CD4-positive, alpha-beta T cell (primary cell): Measurements from ENCODE around the gene LPP. TPM values are rescaled to one million over a fixed set of nuclear protein-coding genes. Genes with fewer than 3 reads are reported as not detected.

Experiments
- ATAC-seq: fragments of 200-7000 bp; cut with Tn5 transposase; one replicate; pipeline ENCODE4 v1.10.0; 2022; ENCODE audit warnings: mild to moderate bottlenecking; ENCODE audit not compliant: poor library complexity
- CTCF ChIA-PET: fragments of 350-600 bp; sonication (Branson Sonifier 250); formaldehyde crosslinking; loops from one replicate; lab custom pipeline; 2021; ENCODE audit warnings: antibody characterized with exemption, inconsistent platforms; lab: Charles Lee
- POLR2A ChIA-PET: fragments of 350-600 bp; sonication (Branson Sonifier 250); formaldehyde crosslinking; loops from one replicate; lab custom pipeline; 2021; ENCODE audit warnings: antibody characterized with exemption, inconsistent platforms; lab: Charles Lee
- DNase-seq, 14 experiments: peaks; one replicate each; pipeline ENCODE4 v3.0.0-alpha.2; 2013 to 2020; ENCODE audit warnings: mixed read lengths in 2 of 14
- H3K27ac ChIP-seq, 2 donors: one replicate each; pipeline versions ENCODE4 v1.5.1 to v1.7.0; 2013; ENCODE audit warnings: low read length in 2 of 2, low read depth in 1 of 2, mild to moderate bottlenecking in 1 of 2
- H3K27me3 ChIP-seq, 2 experiments: 1 replicate in 1 of 2; 2 replicates in 1 of 2; pipeline versions ENCODE4 v1.6.1 to v1.7.0; 2013; ENCODE audit warnings: low read length in 2 of 2, control low read depth in 1 of 2, mild to moderate bottlenecking in 1 of 2, moderate library complexity in 1 of 2; ENCODE audit not compliant: insufficient read depth in 2 of 2, control insufficient read depth in 1 of 2
- H3K36me3 ChIP-seq: one replicate; pipeline ENCODE4 v1.6.1; 2013; ENCODE audit warnings: low read length, control low read depth; ENCODE audit not compliant: insufficient read depth
- H3K4me1 ChIP-seq: one replicate; pipeline ENCODE4 v1.6.1; 2013; ENCODE audit warnings: low read length, control low read depth; ENCODE audit not compliant: insufficient read depth
- H3K4me3 ChIP-seq: one replicate; pipeline ENCODE4 v1.5.1; 2013; ENCODE audit warnings: mild to moderate bottlenecking, low read length, moderate library complexity
- H3K9me3 ChIP-seq, 2 experiments: 1 replicate in 1 of 2; 2 replicates in 1 of 2; pipeline versions ENCODE4 v1.6.1 to v1.7.0; 2013; ENCODE audit warnings: low read length in 2 of 2, mild to moderate bottlenecking in 2 of 2, control low read depth in 1 of 2, moderate library complexity in 1 of 2; ENCODE audit not compliant: control insufficient read depth in 1 of 2, insufficient read depth in 1 of 2
- H3K27ac Mint-ChIP-seq: one replicate; pipeline ENCODE4 v1.8.0; 2020; ENCODE audit warnings: mixed read lengths
- H3K27me3 Mint-ChIP-seq: one replicate; pipeline ENCODE4 v1.8.0; 2021; ENCODE audit warnings: mixed read lengths
- H3K36me3 Mint-ChIP-seq: one replicate; pipeline ENCODE4 v1.8.0; 2021; ENCODE audit warnings: low read depth, mixed read lengths
- H3K4me1 Mint-ChIP-seq: one replicate; pipeline ENCODE4 v1.8.0; 2021; ENCODE audit warnings: low read depth, mixed read lengths
- H3K4me3 Mint-ChIP-seq: one replicate; pipeline ENCODE4 v1.8.0; 2020; ENCODE audit warnings: mild to moderate bottlenecking, mixed read lengths
- H3K9me3 Mint-ChIP-seq: one replicate; pipeline ENCODE4 v1.8.0; 2020; ENCODE audit warnings: mixed read lengths
- intact Hi-C, 2 experiments: fragments of 100-400 bp; cut with DNase I in 1 of 2; cut with micrococcal nuclease in 1 of 2; formaldehyde crosslinking; loops; one replicate each; pipeline versions ENCODE4 v1.15.1 to v1.9.0; 2023 to 2025; cut with DNase I, micrococcal nuclease
- total RNA-seq, 174 experiments: library from RNA in 2 of 174; stranded (reverse) in 2 of 174; gene quantifications; one replicate each; pipeline ENCODE4 v1.2.3 and lab custom pipeline; 2021 to 2026
- TF ChIP-seq, protein P1 (sequence below): fragments of 200-600 bp; IDR thresholded peaks from one replicate; pipeline ENCODE4 v1.8.0; 2022; ENCODE audit warnings: antibody characterized with exemption, mild to moderate bottlenecking

Gene LPP
- total RNA-seq, 2 experiments from 2014 or later, result 45.6 to 45.9 TPM

DNA sequence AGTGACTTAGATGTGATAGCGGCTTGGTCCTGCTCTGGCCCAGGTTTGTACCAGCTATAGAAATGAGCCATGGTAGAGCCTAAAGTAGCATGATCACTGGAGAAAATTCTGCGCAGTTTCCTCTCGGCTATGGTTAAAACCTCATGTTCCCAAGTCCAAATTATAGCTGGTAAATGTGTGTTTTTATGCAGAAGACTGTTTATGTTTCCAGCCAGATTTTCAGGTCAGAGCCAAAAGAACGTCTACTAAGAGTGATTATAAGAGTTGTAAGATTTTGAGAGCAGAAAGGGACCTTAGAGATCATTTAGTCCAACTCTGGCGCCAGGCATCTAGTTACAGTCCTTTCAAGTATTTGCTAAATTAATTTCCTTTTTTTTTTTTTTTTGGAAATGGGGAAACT, 333.7 kb downstream of the LPP start:
- Histone ChIP-seq H3K4me1 (no peaks in the 10 kb centered on the region), H3K4me3 (no peak overlapping the region), H3K27me3 (no peaks in the 10 kb centered on the region), H3K27ac (no peak overlapping the region), H3K9me3 (no peaks in the 10 kb centered on the region), H3K36me3 (peaks cover 16% of the 10 kb centered on the region)
- H3K4me1 Mint-ChIP-seq, result no peaks in the 10 kb centered on the region
- no peak for DNase-seq
- POLR2A ChIA-PET, result no interaction called here
- H3K27ac Mint-ChIP-seq, result no peak overlapping the region
- TF ChIP-seq, protein P1, sequence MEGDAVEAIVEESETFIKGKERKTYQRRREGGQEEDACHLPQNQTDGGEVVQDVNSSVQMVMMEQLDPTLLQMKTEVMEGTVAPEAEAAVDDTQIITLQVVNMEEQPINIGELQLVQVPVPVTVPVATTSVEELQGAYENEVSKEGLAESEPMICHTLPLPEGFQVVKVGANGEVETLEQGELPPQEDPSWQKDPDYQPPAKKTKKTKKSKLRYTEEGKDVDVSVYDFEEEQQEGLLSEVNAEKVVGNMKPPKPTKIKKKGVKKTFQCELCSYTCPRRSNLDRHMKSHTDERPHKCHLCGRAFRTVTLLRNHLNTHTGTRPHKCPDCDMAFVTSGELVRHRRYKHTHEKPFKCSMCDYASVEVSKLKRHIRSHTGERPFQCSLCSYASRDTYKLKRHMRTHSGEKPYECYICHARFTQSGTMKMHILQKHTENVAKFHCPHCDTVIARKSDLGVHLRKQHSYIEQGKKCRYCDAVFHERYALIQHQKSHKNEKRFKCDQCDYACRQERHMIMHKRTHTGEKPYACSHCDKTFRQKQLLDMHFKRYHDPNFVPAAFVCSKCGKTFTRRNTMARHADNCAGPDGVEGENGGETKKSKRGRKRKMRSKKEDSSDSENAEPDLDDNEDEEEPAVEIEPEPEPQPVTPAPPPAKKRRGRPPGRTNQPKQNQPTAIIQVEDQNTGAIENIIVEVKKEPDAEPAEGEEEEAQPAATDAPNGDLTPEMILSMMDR, result no peak
- H3K4me3 Mint-ChIP-seq, result no peak overlapping the region
- H3K36me3 Mint-ChIP-seq, result peaks cover 75% of the 10 kb centered on the region
- no peak for ATAC-seq
- H3K27me3 Mint-ChIP-seq, result no peaks in the 10 kb centered on the region
- no peaks in the 10 kb centered on the region for H3K9me3 Mint-ChIP-seq
- intact Hi-C loops, result no loop called here
- CTCF ChIA-PET, result no interaction called here

DNA sequence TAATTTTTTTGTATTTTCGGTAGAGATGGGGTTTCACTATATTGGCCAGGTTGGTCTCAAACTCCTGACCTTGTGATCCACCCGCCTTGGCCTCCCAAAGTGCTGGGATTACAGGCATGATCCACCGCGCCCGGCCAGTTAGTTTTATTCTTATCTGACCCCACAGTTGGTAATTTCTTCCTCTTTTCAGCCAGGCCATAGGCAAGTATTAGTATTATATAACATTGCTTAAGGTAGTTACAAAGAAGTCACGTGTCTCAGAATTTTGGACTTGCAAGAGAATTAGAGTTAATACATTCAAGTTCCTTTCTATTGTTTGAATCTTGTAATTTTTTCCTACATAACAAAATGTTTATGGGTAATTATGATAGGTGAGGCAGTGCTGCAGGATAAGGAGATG, 334.8 kb downstream of the LPP start:
- intact Hi-C loops, result no loop called here
- H3K9me3 ChIP-seq, result no peaks in the 10 kb centered on the region
- Mint-ChIP-seq H3K4me1 (no peaks in the 10 kb centered on the region), H3K9me3 (no peaks in the 10 kb centered on the region), H3K36me3 (peaks cover 73% of the 10 kb centered on the region), H3K4me3 (no peak overlapping the region), H3K27me3 (no peaks in the 10 kb centered on the region), H3K27ac (no peak overlapping the region)
- CTCF ChIA-PET, result no interaction called here
- no peak overlapping the region for H3K4me3 ChIP-seq
- no peak overlapping the region for H3K27ac ChIP-seq
- POLR2A ChIA-PET, result no interaction called here
- peaks cover 16% of the 10 kb centered on the region for H3K36me3 ChIP-seq
- no peak for DNase-seq
- TF ChIP-seq, protein P1, result no peak
- ATAC-seq, result no peak
- no peaks in the 10 kb centered on the region for H3K4me1 ChIP-seq
- no peaks in the 10 kb centered on the region for H3K27me3 ChIP-seq

DNA sequence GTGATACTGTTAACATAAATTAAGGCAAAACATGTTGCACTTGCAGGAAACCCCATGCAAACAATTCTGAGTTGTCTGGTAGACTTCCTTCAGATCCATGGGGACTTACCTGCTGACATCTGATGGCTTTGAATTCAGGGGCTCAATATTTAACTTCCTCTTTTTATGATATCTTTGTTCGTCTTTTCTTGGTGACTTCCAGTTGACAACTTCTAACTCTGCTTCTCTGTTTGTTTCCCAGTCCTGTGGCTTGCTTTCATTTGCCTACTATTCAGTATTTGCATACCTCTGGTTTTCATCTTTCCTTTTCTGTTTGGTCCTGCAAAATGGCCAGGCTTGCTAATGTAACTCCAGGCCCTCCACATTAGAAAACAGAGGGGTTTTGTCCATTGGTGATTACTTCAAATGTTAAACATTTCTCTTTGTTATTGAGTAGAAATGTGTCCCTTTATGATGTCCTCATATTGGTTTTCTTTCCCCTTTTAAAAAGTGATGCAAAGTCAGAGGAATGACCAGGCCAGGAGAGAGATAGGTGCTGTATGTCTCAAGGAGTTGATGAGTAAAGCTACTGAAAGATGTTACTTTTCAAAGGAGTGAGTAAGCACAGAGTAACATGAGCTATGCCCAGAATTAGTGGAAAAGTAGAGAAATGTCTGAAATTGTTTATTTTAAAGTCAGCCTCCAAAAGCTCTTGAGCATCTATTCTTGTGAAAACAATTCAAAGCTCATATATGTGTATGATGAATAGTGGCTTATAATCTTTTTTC, 335.9 kb downstream of the LPP start:
- H3K27ac Mint-ChIP-seq, result no peak overlapping the region
- ChIA-PET POLR2A (no interaction called here), CTCF (no interaction called here)
- H3K27me3 Mint-ChIP-seq, result no peaks in the 10 kb centered on the region
- H3K9me3 ChIP-seq, result no peaks in the 10 kb centered on the region
- H3K27me3 ChIP-seq, result no peaks in the 10 kb centered on the region
- intact Hi-C loops, result no loop called here
- DNase-seq (no peak), ATAC-seq (no peak)
- H3K36me3 ChIP-seq, result peaks cover 7% of the 10 kb centered on the region
- H3K4me3 Mint-ChIP-seq, result no peak overlapping the region
- no peaks in the 10 kb centered on the region for H3K4me1 ChIP-seq
- no peak overlapping the region for H3K4me3 ChIP-seq
- no peaks in the 10 kb centered on the region for H3K4me1 Mint-ChIP-seq
- no peak overlapping the region for H3K27ac ChIP-seq
- TF ChIP-seq, protein P1, result no peak
- H3K36me3 Mint-ChIP-seq, result peaks cover 63% of the 10 kb centered on the region
- H3K9me3 Mint-ChIP-seq, result no peaks in the 10 kb centered on the region
